GM18867 (cell line): ENCODE data around the gene GXYLT2.
"Not testable (repeated sequence)": the region's sequence is repeated elsewhere in the genome, so short reads cannot be mapped to it uniquely, and the experiment has no call there.

Source experiments
- ATAC-seq: cut with Tn5 transposase; IDR thresholded peaks from one replicate; pipeline ENCODE4 v1.9.1; 2021; ENCODE audit warnings: mild to moderate bottlenecking, moderate library complexity; ENCODE audit not compliant: unreplicated experiment

GXYLT2 gene

DNA sequence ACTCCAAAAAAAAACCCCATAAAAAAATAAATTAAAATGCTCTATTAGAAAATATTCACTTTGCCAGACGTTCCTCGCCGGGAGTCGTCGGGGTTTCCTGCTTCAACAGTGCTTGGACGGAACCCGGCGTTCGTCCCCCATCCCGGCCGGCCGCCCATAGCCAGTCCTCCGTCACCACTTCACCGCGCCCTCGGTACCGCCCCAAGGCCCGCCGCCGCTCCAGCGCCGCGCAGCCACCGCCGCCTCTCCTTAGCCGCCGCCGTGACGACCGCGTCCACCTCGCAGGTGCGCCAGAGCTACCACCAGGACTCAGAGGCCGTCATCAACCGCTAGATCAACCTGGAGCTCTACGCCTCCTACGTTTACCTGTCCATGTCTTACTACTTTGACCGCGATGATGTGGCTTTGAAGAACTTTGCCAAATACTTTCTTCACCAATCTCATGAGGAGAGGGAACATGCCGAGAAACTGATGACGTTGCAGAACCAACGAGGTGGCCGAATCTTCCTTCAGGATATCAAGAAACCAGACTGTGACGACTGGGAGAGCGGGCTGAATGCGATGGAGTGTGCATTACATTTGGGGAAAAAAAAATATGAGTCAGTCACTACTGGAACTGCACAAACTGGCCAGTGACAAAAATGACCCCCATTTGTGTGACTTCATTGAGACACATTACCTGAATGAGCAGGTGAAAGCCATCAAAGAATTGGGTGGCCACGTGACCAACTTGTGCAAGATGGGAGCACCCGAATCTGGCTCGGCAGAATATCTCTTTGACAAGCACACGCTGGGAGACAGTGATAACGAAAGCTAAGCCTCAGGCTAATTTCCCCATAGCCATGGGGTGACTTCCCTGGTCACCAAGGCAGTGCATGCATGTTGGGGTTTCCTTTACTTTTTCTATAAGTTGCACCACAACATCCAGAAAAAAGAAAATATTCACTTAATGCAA is 41.2 kb downstream of the GXYLT2 start:
- not testable (repeated sequence) for ATAC-seq

DNA sequence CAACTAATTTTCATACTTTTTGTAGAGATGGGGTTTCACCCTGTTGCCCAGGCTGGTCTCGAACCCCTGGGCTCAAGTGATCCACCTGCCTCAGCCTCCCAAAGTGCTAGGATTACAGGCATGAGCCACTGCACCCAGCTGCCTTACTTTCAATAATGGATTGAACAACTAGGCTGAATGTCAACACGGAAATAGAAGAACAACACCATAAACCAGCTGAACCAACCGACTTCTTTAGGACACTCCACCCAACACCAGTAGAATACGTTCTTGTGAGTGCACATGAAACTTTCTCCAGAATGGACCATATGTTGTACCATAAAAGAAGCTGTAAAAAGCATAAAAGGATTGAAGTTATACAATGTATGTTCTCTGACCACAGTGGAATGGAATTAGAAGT is 42.9 kb downstream of the GXYLT2 start:
- ATAC-seq = no peak

DNA sequence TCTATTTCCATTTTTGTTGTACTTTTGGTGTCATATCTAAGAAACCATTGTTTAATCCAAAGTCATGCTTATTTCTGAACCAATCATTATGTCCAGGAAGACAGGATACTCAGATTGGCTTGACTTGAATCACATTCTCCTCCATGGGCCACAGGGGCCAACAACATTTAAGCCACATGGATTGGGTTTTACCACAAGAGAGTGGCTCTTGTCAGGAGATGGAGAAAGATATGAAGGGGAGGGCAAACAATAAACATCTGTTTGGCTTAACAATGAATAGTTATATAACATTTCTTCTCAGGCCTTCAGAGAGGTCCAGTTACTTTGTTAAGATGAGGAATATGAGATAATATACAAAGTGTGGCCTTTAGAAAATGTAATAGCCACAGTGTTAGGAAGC is 44.6 kb downstream of the GXYLT2 start:
- no peak for ATAC-seq

DNA sequence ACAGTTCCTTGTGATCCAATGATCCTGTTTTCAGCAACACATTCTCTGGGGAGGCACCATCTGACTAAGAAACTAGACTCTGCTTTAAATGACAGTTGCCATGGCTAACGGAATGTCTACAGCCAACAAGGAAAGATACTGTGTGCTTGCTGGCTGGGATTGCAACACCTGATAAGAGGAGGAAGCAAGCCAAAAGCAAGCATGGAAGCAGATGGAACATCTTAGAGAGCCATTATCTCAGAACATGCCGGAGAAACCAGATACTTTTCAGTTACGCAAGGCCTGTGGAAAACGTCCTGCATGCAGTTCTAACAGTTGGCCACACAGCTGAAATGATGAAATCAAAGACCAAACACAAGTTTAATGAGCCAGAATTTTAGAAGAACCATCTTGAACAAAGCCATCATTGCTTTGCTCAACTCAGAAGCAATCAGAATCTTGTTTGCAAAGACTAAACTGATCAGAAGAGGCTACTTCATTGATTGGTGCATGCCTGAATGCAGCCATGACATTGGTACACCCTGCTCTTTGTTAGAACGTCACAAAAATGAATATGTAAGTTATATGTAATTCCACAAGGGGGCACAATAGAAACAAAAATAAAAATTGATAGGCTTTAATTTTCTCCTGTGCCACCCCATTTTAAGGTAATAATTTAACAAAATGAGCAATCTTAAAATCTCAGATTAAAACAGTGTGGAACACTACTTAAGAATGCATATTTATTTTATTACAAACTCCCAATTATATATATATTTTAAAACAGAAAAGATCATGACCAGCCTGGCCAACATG is 50.8 kb downstream of the GXYLT2 start:
- peak; percentile 90 for ATAC-seq

DNA sequence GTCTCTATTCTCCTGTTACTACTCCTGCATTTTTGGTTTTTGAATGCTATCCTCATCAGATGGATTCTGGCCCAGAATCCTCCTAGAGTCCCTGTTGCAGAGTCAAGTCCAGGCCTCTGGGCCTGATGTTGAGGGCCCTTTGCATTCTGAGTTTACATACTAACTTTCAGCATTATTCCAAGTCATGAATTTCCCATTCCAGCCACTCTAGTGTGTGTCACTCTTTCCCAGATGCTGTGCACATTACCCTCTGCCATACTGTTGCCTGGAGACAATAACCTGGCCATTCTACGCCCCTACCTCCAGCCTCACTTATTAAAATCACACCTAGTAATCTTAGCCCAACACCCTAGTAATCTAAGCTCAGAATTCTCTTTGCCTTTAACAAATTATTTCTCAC is 53.4 kb downstream of the GXYLT2 start:
- no peak for ATAC-seq

DNA sequence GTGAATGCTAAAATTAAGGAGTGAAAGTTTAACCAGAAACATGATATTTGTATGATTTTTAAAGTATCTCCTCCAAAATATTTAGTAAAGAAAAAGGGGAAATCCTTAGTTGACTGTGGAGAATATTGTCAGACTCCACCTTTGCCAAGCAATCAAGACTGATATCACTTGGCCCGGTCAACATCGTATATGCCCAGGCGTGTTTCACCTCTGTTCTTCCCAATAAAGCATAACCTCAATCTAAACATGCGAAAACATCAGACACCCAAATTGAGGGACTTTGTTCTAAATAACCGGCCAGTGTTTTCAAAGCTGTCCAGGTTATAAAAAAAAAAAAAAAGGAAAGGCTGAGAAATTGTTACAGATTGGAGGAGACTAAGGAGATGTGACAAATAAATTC is 54.6 kb downstream of the GXYLT2 start:
- no peak for ATAC-seq

DNA sequence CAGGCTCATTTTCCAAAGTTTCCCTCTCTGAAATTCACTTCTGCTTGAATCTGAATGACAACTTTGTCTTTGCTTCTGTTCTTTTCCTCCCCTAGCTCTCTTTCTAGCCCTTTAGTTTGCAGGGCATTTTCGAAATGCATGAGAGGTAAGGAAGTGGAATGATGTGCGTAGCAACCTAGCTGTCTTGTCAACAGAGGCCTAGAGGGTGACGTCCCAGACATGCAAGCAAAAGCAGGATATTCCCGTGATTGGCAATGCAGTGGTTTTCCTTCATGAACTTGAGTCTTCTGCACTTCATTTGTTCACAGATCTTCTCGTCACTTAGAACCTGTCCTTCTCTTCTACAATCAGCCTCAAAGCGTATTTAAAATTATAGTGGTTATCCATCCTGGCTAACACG is 56.9 kb downstream of the GXYLT2 start:
- ATAC-seq = no peak

DNA sequence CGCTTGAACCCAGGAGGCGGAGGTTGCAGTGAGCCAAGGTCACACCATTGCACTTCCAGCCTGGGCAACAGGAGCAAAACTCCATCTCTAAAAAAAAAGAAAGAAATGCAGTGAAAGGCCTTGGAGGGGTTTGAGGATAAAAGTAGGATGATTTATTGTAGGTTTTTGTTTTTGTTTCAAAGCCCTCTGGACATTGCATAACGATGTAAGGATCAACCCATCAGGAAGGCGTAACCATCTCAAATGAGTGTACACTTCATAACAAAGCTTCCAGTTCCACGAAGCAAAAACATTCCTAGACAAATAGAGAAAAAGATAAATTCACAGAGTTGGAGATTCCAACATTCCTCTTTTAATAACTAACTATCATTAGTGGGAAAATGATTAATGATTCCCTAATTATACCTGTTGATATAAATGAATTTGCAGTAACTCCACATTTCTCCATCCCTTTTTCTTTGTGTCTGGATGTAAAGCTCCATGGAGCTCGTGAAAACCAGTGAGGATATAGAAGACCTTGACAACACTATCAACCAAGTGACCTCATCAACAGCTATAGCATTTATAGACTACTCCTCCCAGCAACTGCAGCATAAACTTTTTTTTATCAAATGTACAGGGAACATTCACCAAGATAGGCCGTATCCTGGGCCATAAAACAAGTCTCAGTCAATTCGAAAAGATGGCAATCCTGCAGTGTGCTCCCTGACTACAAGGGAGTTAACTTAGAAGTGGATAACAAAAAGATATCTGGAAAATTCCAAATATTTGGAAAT is 60.1 kb downstream of the GXYLT2 start:
- no peak for ATAC-seq

DNA sequence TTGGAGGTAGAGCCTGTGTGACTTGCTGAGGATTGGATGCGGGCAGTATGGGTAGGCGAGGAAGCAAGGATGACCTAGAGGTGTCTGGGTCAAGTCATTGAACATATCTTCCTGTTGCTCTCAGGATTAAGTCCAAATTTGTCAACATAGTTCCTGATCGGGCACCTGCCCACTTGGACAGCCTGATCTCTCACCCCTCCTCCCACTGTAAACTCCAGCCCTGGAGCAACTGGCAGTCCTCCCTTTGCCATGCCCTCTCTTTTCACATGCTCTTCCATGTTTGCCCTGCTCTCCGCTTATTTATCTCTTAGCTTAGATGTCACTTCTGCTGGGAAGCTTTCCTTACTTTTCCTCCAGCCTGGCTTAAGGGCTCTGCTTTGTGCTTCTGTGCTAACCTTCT is 61.2 kb downstream of the GXYLT2 start:
- no peak for ATAC-seq

DNA sequence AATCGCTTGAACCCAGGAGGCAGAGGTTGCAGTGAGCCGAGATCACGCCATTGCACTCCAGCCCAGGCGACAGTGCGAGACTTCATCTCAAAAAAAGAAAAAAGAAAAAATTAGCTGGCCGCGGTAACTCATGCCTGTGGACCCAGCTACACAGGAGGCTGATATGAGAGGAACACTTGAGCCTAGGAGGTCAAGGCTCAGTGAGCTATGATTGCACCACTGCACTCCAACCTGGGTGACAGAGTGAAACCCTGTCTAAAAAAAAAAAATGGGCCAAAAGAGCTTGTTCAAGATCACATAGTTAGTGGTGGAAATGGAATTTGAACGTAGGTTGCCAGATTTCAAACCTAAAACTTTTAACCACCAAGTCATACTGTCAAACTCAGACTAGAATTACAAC is 62.5 kb downstream of the GXYLT2 start:
- ATAC-seq = peak; percentile 39

DNA sequence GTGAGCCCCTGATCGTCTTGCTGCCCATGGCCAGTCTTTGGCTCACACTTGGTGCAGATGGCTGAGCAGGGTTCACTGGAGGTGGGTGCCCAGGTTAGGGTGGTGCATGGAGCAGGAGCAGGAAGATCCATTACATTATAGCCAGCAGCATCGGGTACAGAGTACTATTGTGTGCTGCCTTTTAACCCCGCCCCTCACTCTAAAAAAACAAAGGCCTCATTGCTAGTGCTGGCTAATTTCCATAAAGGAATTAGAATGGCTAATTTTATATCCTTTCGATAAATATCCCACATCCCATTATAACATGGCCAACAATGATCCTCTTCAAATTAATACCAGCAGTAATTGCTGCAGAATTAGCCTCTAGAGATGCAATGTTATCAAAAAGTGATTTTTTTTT is 63.0 kb downstream of the GXYLT2 start:
- peak; percentile 3 for ATAC-seq

DNA sequence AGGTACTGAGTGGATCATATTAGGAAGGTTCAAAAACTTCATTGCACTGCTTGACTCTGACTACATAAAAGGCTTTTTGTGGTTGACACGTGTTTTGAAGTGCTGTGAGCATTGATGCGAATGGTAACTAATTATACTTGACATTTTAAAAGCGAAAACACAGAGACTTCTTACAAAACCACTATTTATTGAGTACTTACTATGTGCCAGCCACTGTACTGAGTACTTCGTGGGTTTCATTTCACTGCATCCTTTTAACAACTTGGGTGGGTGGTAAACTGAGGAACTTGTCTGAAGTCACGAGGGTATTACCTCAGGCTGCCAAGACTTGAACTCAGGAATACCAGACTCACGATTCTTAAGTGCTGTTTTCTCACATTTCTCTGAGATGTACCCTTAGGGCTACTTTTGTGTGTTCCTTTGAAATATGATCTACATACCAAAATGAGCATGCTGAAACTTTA is 63.4 kb downstream of the GXYLT2 start:
- ATAC-seq = peak; percentile 87

DNA sequence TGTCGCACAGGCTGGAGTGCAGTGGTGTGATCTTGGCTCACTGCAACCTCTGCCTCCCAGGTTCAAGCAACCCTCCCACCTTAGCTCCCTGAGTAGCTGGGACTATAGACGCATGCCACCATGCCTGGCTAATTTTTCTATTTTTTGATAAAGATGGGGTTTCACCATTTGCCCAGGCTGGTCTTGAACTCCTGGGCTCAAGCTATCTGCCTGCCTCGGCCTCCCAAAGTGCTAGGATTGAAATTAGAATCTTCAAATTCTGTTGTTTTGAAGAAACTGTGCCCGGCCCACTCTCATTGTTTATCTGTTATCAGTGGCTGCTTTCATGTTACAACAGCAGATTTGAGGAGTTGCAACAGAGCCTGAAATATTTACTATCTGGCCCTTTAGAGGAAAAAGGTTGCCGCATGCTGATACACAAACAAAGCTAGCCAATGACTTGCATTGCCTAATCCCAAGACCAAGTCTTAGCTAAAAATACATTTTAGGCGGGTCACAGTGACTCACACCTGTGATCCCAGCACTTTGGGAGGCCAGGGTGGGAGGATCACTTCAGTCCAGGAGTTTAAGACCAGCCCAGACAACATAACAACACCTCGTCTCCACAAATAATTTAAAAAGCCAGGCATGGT is 65.6 kb downstream of the GXYLT2 start:
- no peak for ATAC-seq

DNA sequence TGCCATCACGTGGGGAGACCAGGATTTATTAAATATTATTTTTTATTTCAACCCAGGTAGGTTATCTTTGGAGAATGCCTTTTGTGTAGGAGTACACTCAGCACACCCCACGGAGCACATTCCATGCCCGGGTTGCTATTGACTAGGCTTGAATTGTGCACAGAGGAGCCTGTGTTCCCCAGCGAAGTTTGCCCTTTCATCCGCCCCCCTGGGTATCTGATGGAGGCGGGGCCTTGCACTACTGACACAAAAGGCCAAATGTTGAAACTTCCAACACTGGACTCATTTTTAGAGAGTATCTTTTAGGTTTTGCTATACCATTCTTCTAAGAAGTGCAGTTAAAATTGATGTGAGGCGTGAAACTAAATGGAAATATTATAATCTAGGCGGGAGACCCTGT is 69.5 kb downstream of the GXYLT2 start:
- ATAC-seq = no peak

DNA sequence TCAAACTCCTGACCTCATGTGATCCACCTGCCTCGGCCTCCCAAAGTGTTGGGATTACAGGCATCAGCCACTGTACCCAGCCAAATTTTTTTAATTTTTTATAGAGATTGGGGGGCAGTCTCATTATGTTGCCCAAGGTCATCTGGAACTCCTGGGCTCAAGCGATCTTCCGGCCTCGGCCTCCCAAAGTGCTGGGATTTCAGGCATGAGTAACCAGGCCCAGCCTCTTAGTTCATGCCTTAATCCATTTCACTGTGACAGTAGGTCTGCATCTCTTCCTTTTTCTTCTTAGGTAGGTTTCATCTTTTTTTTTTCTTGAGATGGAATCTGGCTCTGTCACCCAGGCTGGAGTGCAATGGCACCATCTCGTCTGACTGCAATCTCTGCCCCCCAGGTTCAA is 71.5 kb downstream of the GXYLT2 start:
- ATAC-seq = no peak

DNA sequence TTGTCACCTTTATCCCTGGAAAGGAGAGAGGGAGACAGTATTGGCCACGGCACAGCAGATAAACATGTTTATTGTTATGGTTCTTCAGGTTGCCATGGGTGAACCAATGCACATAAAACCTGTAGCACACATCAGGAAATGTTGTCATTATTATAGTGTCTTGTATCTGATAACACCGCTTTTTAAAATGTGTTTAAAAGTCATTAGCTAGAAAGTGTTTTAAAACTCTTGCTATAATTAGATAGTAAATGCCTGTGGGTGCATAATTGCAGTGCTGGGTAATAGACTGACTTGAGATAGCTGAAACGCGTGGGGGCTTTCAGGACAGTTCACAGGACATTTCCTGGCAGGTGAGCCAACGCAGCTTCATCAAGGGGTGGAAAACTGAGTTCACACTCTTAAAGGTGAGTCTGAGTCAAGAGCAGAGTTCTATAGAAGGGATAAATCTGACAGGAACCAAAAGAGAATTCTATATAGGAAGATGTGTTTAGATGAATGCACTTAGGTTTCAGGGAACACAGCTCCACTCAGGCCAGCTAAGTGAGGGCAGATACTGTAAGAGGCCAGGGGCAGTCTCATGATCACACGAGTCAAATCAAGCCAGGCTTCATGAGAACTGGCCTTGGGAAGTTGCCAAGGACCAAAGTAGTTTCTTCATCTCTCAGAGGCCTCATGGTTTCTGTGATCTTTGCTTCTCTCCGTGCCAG is 73.1 kb downstream of the GXYLT2 start:
- no peak for ATAC-seq

DNA sequence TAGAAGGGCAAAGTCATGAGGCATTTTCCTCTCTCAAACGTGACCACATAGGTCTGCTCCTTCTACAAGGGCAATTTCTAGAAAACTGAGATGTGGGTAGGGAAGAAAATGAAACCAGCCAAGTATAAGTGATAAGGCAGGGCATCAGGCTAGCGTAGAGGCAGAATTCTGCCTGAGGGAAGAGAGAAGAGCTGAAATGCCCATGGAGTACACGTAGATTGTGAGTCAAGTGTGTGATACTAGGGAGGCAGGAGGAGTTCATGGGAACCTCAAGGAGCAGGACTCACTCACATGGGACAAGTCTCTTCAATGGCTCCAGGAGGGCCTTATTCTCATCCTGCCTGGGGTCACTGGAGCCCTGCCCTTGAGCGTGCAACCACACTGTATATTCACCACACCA is 73.9 kb downstream of the GXYLT2 start:
- no peak for ATAC-seq

DNA sequence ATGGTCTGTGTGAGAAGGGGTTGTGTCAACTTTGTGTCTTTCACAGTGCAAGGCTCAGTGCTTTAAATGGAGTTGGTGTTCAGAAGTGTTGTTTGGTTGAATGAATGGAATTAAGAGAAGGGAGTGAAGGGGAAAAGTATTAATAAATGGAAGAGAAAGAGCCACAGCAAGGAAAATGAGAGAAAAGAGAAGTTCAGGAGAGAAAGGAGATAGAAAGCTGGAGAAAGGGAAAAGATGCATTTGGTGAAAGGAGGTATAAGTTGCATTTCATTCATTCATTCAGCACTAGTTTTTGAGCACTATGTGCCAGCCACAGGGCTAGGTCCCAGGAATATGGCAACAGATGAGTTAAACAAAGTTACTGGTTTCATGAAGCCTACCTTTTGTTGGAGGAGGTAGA is 74.5 kb downstream of the GXYLT2 start:
- ATAC-seq = no peak

DNA sequence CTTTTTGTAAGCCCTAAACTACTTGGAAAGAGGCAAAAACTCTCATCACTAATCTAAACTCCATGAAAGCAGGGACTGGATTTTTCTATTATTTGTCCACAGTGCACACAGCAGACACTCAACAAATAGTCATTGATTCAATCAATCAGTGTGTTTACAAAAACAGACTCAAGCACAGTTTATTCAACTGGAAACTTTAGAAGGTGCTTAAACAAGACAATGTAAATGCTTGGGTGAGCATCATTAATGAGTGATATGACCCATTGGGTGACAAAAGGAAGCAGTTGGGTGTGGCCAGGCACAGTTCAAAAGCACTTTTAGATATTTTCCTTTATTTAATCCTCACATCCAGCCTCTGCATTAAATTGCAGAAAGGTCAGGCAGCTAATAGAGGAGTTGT is 76.8 kb downstream of the GXYLT2 start:
- ATAC-seq = no peak

DNA sequence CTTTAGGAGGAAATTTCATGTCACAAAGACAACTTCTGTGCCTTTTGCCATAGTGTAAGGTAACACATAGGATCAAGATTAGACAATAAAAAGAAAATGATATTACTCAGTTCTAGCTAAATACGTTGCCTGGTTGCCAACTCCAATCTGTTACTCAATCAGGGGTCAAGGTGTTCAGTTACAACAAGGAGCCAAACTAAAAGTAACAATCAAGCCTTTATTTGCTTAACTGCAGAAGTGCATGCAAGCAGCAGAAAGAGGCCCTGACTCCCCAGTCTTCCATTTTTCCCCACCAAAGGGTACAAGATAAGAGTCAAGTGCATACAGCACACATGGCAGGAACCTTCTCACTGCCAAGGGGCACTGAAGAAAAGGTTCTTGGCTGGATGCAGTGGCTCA is 80.4 kb downstream of the GXYLT2 start:
- ATAC-seq = no peak
